IMR-90 (cell line): ENCODE results near the gene UBN1. TPM values are rescaled to one million over a fixed set of nuclear protein-coding genes. Genes with fewer than 3 reads are reported as not detected.

Experiments
- ATAC-seq: fragments of 200-7000 bp; cut with Tn5 transposase; 2 replicates; pipeline ENCODE4 v1.9.1; 2020; ENCODE audit warnings: low read depth, mild to moderate bottlenecking, moderate library complexity
- BruUV-seq: library from RNA; stranded (reverse); fragments of 400-500 nt; replicated peaks from 2 replicates; lab custom pipeline; 2021; lab: Mats Ljungman, UMichigan
- CTCF ChIA-PET: fragments of 300-600 bp; formaldehyde crosslinking; extraction: SDS; loops from one replicate; lab custom pipeline; 2021; ENCODE audit warnings: antibody characterized with exemption; lab: Yijun Ruan, JAX
- POLR2A ChIA-PET: fragments of 300-600 bp; sonication (Branson Sonifier 250); formaldehyde crosslinking; loops from one replicate; lab custom pipeline; 2022; ENCODE audit warnings: antibody characterized with exemption; ENCODE audit not compliant: unreplicated experiment; lab: Charles Lee
- DNase-seq: peaks from one replicate; pipeline ENCODE4 v3.0.0; 2013
- H2AFZ ChIP-seq: replicated peaks from 2 replicates; pipeline ENCODE3; 2013; ENCODE audit warnings: low read length, mild to moderate bottlenecking; ENCODE audit not compliant: poor library complexity
- H2AK5ac ChIP-seq: 2 replicates; pipeline ENCODE4 v1.6.1; 2013; ENCODE audit warnings: low read depth, low read length, inconsistent platforms
- H2AK9ac ChIP-seq: replicated peaks from 2 replicates; pipeline ENCODE3; 2013; ENCODE audit warnings: mild to moderate bottlenecking, low read depth, low read length, moderate library complexity; ENCODE audit not compliant: poor library complexity
- H2BK120ac ChIP-seq: 2 replicates; pipeline ENCODE4 v1.6.1; 2013; ENCODE audit warnings: low read depth, low read length, inconsistent platforms
- H2BK15ac ChIP-seq: 3 replicates; pipeline ENCODE4 v1.6.1; 2013; ENCODE audit warnings: low read depth, low read length, inconsistent platforms
- H2BK20ac ChIP-seq: 2 replicates; pipeline ENCODE4 v1.6.1; 2013; ENCODE audit warnings: low read depth, mild to moderate bottlenecking, inconsistent platforms, low read length, moderate library complexity
- H2BK5ac ChIP-seq: 2 replicates; pipeline ENCODE4 v1.6.1; 2013; ENCODE audit warnings: mild to moderate bottlenecking, low read depth, low read length, inconsistent platforms; ENCODE audit not compliant: poor library complexity, severe bottlenecking
- H3K14ac ChIP-seq: replicated peaks from 2 replicates; pipeline ENCODE4 v1.6.1; 2013; ENCODE audit warnings: low read depth, low read length, inconsistent platforms
- H3K18ac ChIP-seq: 2 replicates; pipeline ENCODE4 v1.6.1; 2013; ENCODE audit warnings: low read depth, low read length, control low read depth
- H3K23ac ChIP-seq: 2 replicates; pipeline ENCODE4 v1.6.1; 2013; ENCODE audit warnings: low read depth, low read length, inconsistent platforms
- H3K27ac ChIP-seq: 2 replicates; pipeline ENCODE4 v1.5.1; 2013; ENCODE audit warnings: mild to moderate bottlenecking, control low read depth, low read length; ENCODE audit not compliant: insufficient read depth
- H3K27me3 ChIP-seq: 2 replicates; pipeline ENCODE4 v1.6.1; 2013; ENCODE audit warnings: low read length; ENCODE audit not compliant: control insufficient read depth, insufficient read depth
- H3K36me3 ChIP-seq: 2 replicates; pipeline ENCODE4 v1.6.1; 2013; ENCODE audit warnings: low read length, mixed read lengths; ENCODE audit not compliant: control insufficient read depth, insufficient read depth
- H3K4ac ChIP-seq: 2 replicates; pipeline ENCODE4 v1.6.1; 2013; ENCODE audit warnings: low read depth, low read length, inconsistent platforms
- H3K4me1 ChIP-seq: 2 replicates; pipeline ENCODE4 v1.6.1; 2013; ENCODE audit warnings: low read length, mixed read lengths; ENCODE audit not compliant: control insufficient read depth, insufficient read depth
- H3K4me2 ChIP-seq: 2 replicates; pipeline ENCODE4 v1.6.1; 2013; ENCODE audit warnings: low read depth, mild to moderate bottlenecking, control low read depth, low read length, moderate library complexity
- H3K4me3 ChIP-seq: 2 replicates; pipeline ENCODE4 v1.5.1; 2013; ENCODE audit warnings: low read depth, mild to moderate bottlenecking, control low read depth, low read length, moderate library complexity; ENCODE audit not compliant: insufficient read depth
- H3K56ac ChIP-seq: 2 replicates; pipeline ENCODE4 v1.6.1; 2013; ENCODE audit warnings: low read length, inconsistent platforms; ENCODE audit not compliant: insufficient read depth; ENCODE audit errors: extremely low read depth
- H3K79me1 ChIP-seq, 2 experiments: 2 replicates each; pipeline ENCODE4 v1.6.1; 2013; ENCODE audit warnings: low read length in 2 of 2, inconsistent platforms in 1 of 2, low read depth in 1 of 2
- H3K9ac ChIP-seq: 2 replicates; pipeline ENCODE4 v1.6.1; 2013; ENCODE audit warnings: low read depth, low read length, control low read depth
- H3K9me1 ChIP-seq: 2 replicates; pipeline ENCODE4 v1.6.1; 2013; ENCODE audit warnings: low read length, inconsistent platforms; ENCODE audit not compliant: insufficient read depth
- H3K9me3 ChIP-seq: 2 replicates; pipeline ENCODE4 v1.6.1; 2013; ENCODE audit warnings: low read length; ENCODE audit not compliant: control insufficient read depth, insufficient read depth
- H4K20me1 ChIP-seq: 2 replicates; pipeline ENCODE4 v1.6.1; 2013; ENCODE audit warnings: low read length, inconsistent platforms; ENCODE audit not compliant: insufficient read depth
- H4K5ac ChIP-seq: 2 replicates; pipeline ENCODE4 v1.6.1; 2013; ENCODE audit warnings: mild to moderate bottlenecking, low read depth, low read length, control low read depth
- H4K8ac ChIP-seq, 2 experiments: 2 replicates each; pipeline ENCODE4 v1.6.1; 2013; ENCODE audit warnings: low read depth in 2 of 2, low read length in 2 of 2, control low read depth in 1 of 2, inconsistent platforms in 1 of 2
- H4K91ac ChIP-seq: 2 replicates; pipeline ENCODE4 v1.6.1; 2013; ENCODE audit warnings: low read depth, low read length, inconsistent platforms; ENCODE audit not compliant: insufficient read depth
- CTCF ChIP-seq: conservative IDR thresholded peaks from 2 replicates; pipeline ENCODE4 v1.5.1; 2012; ENCODE audit warnings: mild to moderate bottlenecking, low read depth, low read length, improper control_type of control experiment
- FOS ChIP-seq: fragments of 150-350 bp; IDR thresholded peaks from 2 replicates; pipeline ENCODE4 v1.6.1; 2016; ENCODE audit warnings: low read depth, low read length
- POLR2A ChIP-seq: IDR thresholded peaks from 2 replicates; pipeline ENCODE4 v1.6.1; 2012; ENCODE audit warnings: mild to moderate bottlenecking, low read depth, low read length
- RAD21 ChIP-seq: IDR thresholded peaks from 2 replicates; pipeline ENCODE4 v1.6.1; 2012; ENCODE audit warnings: low read length, improper control_type of control experiment
- WGBS, 2 experiments: methylation state at CpG; one replicate each; pipeline versions ENCODE4 v1.1.5 to v1.1.7; 2013; ENCODE audit warnings: missing lambda C conversion rate in 2 of 2; ENCODE audit not compliant: insufficient read length in 1 of 2; ENCODE audit errors: extremely low coverage in 2 of 2; 5-methylcytosine and 5-hydroxymethylcytosine counted together
- dilution Hi-C: fragments of 300-500 bp; cut with HindIII; formaldehyde crosslinking; loops from one replicate; pipeline ENCODE4 v1.14.3; 2018; ENCODE audit warnings: low sequenced_read_pairs; ENCODE audit not compliant: unreplicated experiment
- in situ Hi-C: fragments of 300-500 bp; cut with MboI; formaldehyde crosslinking; loops from 3 replicates; pipeline ENCODE4 v1.14.3; 2019; ENCODE audit warnings: low sequenced_read_pairs, inconsistent platforms, mixed read lengths
- intact Hi-C: fragments of 100-400 bp; cut with micrococcal nuclease; formaldehyde crosslinking; loops from 2 replicates; pipeline ENCODE4 v1.10.0; 2022
- polyA plus RNA-seq, 3 experiments: library from polyadenylated mRNA; depleted of rRNA; stranded (reverse); fragments of >200 nt; gene quantifications; 2 replicates each; pipeline ENCODE4 v1.2.3, GENCODE V29; 2012; ENCODE audit warnings: low replicate concordance in 1 of 3
- total RNA-seq: library from RNA; depleted of rRNA; stranded (reverse); fragments of >200 nt; gene quantifications from 2 replicates; pipeline ENCODE4 v1.2.3, GENCODE V29; 2012

The UBN1 gene
- total and polyA plus RNA-seq, 2 of the 4 experiments (the other 2 are of a cell fraction), result 5.7 to 16.3 TPM

- no peak overlapping the region for H3K14ac ChIP-seq
- H3K79me1 ChIP-seq, result peaks cover 22 to 74% of the 10 kb centered on the region in 2 experiments
- no peak overlapping the region for H2AK9ac ChIP-seq
- dilution Hi-C loops (no loop called here), intact Hi-C loops (no loop called here), in situ Hi-C loops (no loop called here)
- no peak overlapping the region for H2BK20ac ChIP-seq
- no peak overlapping the region for H4K8ac ChIP-seq
- no peak overlapping the region for H2AK5ac ChIP-seq
- no peak overlapping the region for H4K5ac ChIP-seq
- ChIA-PET CTCF (no interaction called here), POLR2A (no interaction called here)
- 0 out of 2 replicates have a peak, but pooled peaks cover 3% of the 10 kb centered on the region for H3K9me1 ChIP-seq
- WGBS, 2 experiments, result no CpG with 5 or more reads among the region's 5 CpGs
- no peak overlapping the region for H2BK5ac ChIP-seq
- H3K18ac ChIP-seq, result no peak overlapping the region
- no peaks in the 10 kb centered on the region for H3K27me3 ChIP-seq
- H3K9ac ChIP-seq, result no peak overlapping the region
- H3K4ac ChIP-seq, result no peak overlapping the region
- no peak for TF ChIP-seq POLR2A
- no peak for TF ChIP-seq FOS
- no peak for TF ChIP-seq CTCF
- no peak for TF ChIP-seq RAD21
- no peak overlapping the region for H3K56ac ChIP-seq
- H3K27ac ChIP-seq, result no peak overlapping the region
- no peak overlapping the region for H2AFZ ChIP-seq
- no peak overlapping the region for H3K4me2 ChIP-seq
- H2BK120ac ChIP-seq, result no peak overlapping the region
- H3K23ac ChIP-seq, result no peak overlapping the region
- ATAC-seq (no peak), DNase-seq (no peak)
- peaks cover 53% of the 10 kb centered on the region for H4K20me1 ChIP-seq
- no peaks in the 10 kb centered on the region for H3K9me3 ChIP-seq
- no peak overlapping the region for H2BK15ac ChIP-seq
- no TSS peak for BruUV-seq
- peaks cover 45% of the 10 kb centered on the region for H3K36me3 ChIP-seq
- no peak overlapping the region for H3K4me3 ChIP-seq
- no peaks in the 10 kb centered on the region; the same call in 1 of the 2 replicates for H3K4me1 ChIP-seq
- no peak overlapping the region for H4K91ac ChIP-seq
Observed at GRCh38 chr16:4868026-4868425, 20.7 kb downstream of the UBN1 start.
